Right renal cortex interstitium (tissue), 3 donors: Measurements from ENCODE around the gene HCRTR2. TPM values are rescaled to one million over a fixed set of nuclear protein-coding genes. Genes with fewer than 3 reads are reported as not detected.
"Not testable (repeated sequence)": the region's sequence is repeated elsewhere in the genome, so short reads cannot be mapped to it uniquely, and the experiment has no call there.

ENCODE experiments used
- DNase-seq, 3 donors: peaks; one replicate each; pipeline ENCODE4 v3.0.0-alpha.2; 2013; ENCODE audit warnings: low read depth in 3 of 3, low spot score in 2 of 3
- polyA plus RNA-seq, 3 donors: library from polyadenylated mRNA; unstranded; fragments of 120-200 nt; gene quantifications; one replicate each; pipeline ENCODE4 v1.2.1, GENCODE V29; 2013; ENCODE audit not compliant: insufficient read length in 3 of 3

The HCRTR2 gene
- polyA plus RNA-seq, 3 donors, result 0.19 to 0.41 (median 0.28) TPM

- no peak for DNase-seq
Measured at GRCh38 chr6:55210952-55211351, 36.6 kb downstream of the HCRTR2 start.

- DNase-seq, result no peak
Measured at GRCh38 chr6:55212156-55212555, 37.8 kb downstream of the HCRTR2 start.

- DNase-seq, result no peak
Measured at GRCh38 chr6:55220961-55221360, 46.6 kb downstream of the HCRTR2 start.

- DNase-seq, result no peak
Measured at GRCh38 chr6:55227862-55228261, 53.5 kb downstream of the HCRTR2 start.

GRCh38 chr6:55239099-55239498 lies 64.8 kb downstream of the HCRTR2 start:
- DNase-seq, result no peak

- peak in 1 of 3 donors; percentile 2 for DNase-seq
Measured at GRCh38 chr6:55240975-55241605, 66.8 kb downstream of the HCRTR2 start.

- DNase-seq, result no peak
Measured at GRCh38 chr6:55250400-55250799, 76.1 kb downstream of the HCRTR2 start.

DNA sequence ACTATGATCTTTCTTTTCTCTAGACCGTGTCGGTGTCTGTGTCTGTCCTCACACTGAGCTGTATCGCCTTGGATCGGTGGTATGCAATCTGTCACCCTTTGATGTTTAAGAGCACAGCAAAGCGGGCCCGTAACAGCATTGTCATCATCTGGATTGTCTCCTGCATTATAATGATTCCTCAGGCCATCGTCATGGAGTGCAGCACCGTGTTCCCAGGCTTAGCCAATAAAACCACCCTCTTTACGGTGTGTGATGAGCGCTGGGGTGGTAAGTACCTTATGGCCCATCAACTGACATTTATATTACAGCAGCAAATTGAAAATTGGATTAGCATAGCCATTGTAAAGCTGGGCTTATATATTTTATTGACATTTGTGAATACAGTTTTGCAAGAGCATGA lies 80.8 kb downstream of the HCRTR2 start:
- no peak for DNase-seq

- no peak for DNase-seq
Measured at GRCh38 chr6:55260181-55260580, 85.9 kb downstream of the HCRTR2 start.

- DNase-seq, result no peak
Measured at GRCh38 chr6:55265409-55266114, 91.2 kb downstream of the HCRTR2 start.

GRCh38 chr6:55266896-55267295 lies 92.6 kb downstream of the HCRTR2 start:
- DNase-seq, result no peak

GRCh38 chr6:55276745-55277530 lies 102.6 kb downstream of the HCRTR2 start:
- peak; percentile 50 to 67 (median 56) for DNase-seq

DNA sequence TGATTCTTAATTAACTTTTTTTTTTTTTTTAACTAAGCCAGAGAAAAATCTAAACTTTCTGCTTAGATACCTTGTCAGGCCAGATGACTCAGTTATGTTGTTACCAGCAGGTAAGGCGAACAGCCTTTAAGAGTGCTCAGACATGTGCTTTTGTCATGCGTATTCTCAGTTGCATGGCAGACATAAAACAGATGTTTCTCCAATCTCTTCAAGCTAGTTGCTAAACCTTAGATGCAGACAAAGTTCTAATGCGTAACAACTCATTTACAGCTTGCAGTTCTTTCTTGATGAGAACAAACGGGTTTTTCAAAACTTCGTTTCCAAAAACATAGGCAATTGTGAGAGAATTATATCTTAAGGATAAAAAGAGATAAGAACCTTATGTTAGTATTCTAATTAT lies 103.3 kb downstream of the HCRTR2 start:
- no peak for DNase-seq

DNA sequence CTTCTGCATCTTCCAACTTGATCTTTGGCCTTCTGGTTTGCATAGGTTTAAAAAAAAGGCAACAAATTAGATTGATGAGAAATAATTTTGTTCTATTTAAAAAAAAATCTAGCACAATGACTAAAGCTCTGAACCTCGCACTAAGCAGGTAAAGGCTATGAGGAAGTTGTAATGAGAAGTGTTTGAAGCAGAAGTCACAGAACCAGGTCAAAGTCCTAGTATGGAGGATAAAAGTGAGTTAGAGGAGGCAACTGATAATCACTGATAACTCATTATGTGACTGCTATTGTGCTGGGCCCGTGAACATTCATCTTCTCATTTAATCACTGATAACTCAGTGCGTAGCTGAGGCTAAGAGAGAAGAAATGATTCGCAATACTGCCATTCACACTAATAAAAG lies 106.9 kb downstream of the HCRTR2 start:
- DNase-seq, result no peak

- no peak for DNase-seq
Measured at GRCh38 chr6:55282115-55282514, 107.8 kb downstream of the HCRTR2 start.

DNA sequence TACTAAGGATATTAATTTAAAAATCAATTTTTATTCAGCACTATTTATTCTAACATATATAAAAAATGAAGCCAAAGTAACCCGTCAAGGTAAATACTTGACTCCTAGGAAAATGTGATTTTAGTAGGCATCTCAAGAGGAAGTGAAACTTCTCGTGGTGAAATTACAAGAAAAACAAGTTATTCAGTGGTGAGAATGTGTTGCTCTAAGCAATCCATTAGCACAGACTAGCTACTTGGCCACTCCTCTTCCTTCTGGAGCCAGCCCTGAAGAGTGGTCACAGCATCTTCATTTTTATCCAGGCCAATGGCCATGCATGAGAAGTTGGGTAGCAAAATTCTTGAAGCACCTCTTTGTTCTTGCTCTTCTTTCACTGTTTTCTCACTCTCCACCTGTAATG lies 112.5 kb downstream of the HCRTR2 start:
- DNase-seq, result no peak

DNA sequence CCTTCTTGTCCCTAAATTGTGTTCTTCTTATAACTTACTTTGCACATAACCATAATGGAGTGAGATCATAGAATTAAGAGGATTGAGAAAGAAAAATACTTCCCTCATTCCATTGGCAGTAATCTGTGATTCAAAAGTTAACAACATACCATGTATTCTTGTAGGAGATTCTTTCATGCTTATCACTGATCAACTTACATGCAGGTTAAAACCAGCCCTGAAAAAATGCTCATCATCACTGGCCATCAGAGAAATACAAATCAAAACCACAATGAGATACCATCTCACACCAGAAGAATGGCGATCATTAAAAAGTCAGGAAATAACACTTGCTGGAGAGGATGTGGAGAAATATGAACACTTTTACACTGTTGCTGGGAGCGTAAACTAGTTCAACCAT lies 116.4 kb downstream of the HCRTR2 start:
- DNase-seq, result no peak

DNA sequence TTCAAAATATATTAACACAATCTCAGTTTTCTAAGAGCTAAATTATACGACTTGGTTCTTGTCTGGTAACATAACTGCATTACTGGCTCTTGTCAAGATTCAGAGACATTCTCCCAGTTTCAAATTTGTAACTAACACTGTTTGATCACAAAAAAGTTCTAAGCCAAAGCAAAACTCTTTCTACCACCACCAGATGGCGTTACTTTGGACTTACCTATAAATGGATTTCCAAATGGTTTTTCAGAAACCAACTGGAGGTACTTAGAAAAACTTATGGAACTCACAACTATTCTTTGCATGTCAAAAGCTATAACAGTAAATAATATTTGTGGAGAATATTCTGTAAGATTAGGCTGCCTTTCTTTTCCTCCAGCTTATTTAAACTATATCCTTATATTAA lies 118.8 kb downstream of the HCRTR2 start:
- no peak for DNase-seq

DNA sequence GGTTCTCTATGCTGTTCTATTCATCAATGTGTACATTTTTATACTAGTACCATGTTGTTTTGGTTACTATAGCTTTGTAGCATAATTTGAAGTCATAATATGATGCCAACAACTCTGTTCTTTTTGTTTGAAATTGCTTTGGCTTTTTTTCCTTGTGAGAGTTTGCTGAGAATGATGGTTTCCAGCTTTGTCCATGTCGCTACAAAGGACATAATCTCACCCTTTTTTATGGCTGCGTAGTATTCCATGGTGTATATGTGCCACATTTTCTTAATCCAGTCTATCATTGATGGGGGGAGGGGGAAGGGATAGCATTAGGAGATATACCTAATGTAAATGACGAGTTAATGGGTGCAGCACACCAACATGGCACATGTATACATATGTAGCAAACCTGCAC lies 122.9 kb downstream of the HCRTR2 start:
- DNase-seq, result not testable (repeated sequence)

GRCh38 chr6:55299286-55299985 lies 125.1 kb downstream of the HCRTR2 start:
- DNase-seq, result no peak

DNA sequence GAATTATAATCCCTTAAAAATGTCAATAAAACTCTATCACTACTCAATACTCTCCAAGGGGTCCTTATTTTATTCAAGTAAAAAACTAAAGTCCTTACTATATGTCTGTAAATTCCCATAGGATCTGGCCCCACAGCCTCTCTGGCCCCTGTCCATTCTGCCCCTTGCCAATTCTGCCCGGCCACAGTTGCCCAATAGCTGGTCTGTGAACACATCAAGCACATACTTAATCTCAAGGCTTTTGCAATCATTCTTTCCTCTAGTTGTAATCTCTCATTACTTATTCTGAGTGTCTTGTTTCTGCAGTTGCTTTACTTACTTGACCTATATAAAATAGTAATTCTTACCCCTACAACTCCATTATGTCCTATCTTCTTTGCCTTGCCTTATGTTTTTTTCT lies 130.4 kb downstream of the HCRTR2 start:
- DNase-seq, result no peak
